DMS 273 (cell line): ENCODE results near the gene LYZ.

Experiments used
- DNase-seq: peaks from one replicate; lab custom pipeline; 2025; ENCODE audit not compliant: unreplicated experiment; lab: John Stamatoyannopoulos, UW

LYZ gene

DNA sequence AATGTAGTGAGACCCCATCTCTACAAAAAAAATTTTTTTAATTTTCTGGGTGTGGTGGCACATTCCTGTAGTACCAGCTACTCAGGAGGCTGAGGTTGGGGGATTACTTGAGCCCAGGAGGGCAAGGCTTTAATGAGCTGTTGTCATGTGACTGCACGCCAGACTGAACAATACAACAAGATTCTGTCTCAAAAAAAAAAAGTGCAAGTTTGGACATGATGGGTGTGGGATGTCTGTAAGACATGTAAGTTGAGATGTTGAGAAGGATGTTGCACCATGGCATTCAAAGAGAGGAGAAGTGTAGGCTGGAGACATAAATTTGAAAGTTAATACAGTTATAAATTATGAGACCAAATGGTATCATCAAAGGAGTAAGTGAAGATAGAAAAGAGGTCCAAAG is 34.9 kb downstream of the LYZ start:
- DNase-seq, result no peak

- DNase-seq, result no peak
Observed at GRCh38 chr12:69385038-69385437, 36.9 kb downstream of the LYZ start.

DNA sequence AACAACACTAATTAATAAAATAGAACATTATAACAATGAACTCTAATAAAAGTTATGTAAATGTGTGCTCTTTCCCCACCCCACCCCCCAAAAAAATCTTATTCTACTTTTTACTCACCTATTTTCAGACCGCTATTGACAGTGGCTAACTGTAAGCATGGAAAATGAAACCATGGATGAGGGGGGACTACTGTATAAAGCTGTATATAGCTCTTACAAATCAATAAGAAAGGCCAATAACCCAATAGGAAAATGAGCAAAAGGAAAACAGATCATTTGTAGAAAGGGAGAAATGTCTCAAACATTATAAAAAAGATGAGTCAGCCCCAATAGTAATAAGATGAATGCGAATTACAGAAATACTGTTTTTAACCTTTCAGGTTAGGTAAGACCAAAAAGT is 38.7 kb downstream of the LYZ start:
- DNase-seq, result no peak

- DNase-seq, result peak; percentile 60
Observed at GRCh38 chr12:69388371-69388770, 40.2 kb downstream of the LYZ start.

GRCh38 chr12:69389831-69390230 is 41.6 kb downstream of the LYZ start:
- DNase-seq, result no peak

GRCh38 chr12:69392179-69392928 is 44.2 kb downstream of the LYZ start:
- DNase-seq, result no peak

DNA sequence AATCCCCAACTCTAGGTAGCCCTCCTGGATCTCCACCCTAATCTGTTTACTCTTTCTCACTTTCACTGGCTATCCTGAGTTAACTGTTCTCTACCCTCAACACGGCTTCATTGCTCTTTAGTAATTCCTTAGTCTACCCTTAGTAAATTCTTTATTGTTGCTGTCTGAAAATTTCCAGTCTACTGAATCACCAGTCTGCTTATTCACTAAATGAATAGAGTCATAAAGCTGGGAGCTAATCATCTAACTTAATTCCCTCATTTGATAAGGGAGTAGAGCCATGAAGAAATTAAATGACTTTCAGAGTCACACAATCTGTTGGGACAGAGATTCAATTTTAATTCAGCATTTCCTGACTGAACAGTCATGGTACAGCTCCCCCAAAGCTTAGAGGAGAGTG is 47.9 kb downstream of the LYZ start:
- DNase-seq, result no peak

DNA sequence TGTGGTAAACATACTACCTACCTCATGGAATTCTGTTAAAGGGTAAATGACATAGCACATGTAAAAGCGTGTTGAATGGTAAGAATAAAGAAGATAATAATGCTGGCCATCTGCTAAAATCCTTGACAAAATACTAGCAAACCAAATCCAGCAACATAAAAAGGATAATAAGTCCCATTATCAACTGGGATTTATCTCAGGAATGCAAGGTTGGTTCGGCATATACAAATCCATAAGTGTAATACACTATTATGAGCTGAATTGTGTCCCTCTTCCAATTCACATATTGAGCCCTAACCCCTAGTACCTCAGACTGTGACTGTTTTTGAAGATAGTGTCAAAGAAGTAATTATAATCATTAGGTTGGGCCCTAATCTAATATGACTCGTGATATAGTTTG is 48.8 kb downstream of the LYZ start:
- DNase-seq, result no peak

DNA sequence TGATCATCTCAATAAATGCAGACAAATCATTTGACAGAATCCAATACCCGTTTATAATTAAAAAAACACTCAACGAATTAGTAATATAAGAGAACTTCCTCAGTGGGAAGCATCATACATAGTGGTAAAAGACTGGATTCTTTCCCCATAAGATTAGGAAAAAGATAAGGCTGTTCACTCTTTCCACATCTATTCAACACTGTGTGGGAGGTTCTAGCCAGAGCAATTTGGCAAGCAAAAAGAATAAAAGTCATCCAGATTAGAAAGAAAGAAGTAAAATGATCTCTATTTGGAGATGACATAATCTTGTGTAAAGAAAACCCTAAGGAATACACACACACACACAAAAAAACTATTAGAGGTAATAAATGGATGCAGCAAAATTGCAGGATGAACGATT is 49.8 kb downstream of the LYZ start:
- no peak for DNase-seq

DNA sequence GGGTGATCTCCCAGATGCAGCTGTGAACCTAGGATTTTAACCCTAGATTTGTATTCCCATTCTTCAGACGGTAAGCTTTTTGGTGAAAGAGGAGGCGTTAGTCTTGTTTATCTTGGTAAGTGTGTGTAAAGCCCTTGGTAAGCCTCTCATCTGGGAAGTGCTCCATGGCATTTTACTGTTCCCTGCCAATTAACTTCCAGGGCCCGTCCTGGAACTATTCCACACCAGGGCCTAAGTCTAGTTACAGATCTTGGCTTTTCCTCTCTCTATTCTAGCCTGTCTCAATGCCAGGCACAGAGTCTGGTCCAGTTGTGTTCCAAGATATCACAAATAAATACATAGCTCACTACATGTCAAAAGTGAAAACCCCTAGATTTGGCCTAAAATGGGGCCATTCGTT is 53.8 kb downstream of the LYZ start:
- DNase-seq, result no peak
